HG02678 (cell line): ENCODE measurements around the gene TXNL4B.
"Not testable (repeated sequence)": the region's sequence is repeated elsewhere in the genome, so short reads cannot be mapped to it uniquely, and the experiment has no call there.

ENCODE experiments used
- ATAC-seq: cut with Tn5 transposase; IDR thresholded peaks from one replicate; pipeline ENCODE4 v1.9.1; 2021; ENCODE audit warnings: mild to moderate bottlenecking, moderate library complexity; ENCODE audit not compliant: unreplicated experiment

TXNL4B gene

DNA sequence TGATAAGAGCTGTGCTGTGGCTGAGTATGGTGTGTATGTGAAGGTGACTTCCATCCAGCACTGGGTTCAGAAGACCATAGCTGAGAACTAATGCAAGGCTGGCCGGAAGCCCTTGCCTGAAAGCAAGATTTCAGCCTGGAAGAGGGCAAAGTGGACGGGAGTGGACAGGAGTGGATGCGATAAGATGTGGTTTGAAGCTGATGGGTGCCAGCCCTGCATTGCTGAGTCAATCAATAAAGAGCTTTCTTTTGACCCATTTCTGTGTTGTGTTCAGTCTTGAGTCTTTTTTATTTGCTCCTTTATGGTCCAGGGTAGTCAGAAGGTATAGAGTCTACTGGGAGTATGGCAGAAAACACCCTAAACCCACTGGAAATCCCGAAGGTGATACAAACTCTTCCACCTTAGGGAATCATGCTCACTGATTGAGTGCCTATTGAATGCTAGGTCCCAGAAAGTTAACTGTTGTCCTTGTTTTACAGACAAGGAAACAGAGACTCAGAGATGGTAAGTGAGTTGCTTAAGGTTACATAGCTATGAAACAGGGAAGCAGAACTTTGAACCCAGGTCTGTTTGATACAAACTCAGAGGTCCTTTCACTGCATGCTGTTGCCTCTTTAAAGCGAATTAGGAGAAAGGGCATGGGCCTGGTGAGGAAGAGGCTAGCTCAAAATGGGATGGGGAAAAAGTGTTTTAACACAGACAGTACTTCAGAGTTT, 16.3 kb downstream of the TXNL4B start:
- not testable (repeated sequence) for ATAC-seq

GRCh38 chr16:72075067-72075466, 18.4 kb downstream of the TXNL4B start:
- not testable (repeated sequence) for ATAC-seq

GRCh38 chr16:72073560-72074230, 19.7 kb downstream of the TXNL4B start:
- ATAC-seq, result no peak

- no peak for ATAC-seq
Measured at GRCh38 chr16:72072514-72073342, 20.7 kb downstream of the TXNL4B start.

- ATAC-seq, result no peak
Measured at GRCh38 chr16:72068930-72069329, 24.5 kb downstream of the TXNL4B start.

DNA sequence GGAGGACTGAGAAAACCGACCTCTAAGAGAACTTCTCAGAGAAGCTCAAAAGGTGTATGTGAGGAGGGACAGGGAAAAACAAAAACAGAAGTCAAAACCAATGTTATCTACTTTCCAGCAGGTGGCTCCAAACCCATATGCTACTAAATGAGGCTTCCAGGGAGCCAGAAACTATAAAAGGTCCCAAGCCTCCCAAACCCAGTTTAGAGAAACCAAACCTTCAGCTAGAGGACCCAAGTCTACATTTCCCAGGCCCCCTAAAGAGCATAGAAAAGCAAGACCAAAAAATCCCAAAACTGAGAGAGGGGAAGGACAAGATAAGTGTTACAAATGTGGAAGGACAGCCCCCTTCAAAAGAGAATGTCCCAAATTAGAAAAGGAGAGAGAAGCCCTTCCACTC, 26.7 kb downstream of the TXNL4B start:
- ATAC-seq, result no peak

GRCh38 chr16:72064361-72064894, 29.0 kb downstream of the TXNL4B start:
- ATAC-seq, result no peak

DNA sequence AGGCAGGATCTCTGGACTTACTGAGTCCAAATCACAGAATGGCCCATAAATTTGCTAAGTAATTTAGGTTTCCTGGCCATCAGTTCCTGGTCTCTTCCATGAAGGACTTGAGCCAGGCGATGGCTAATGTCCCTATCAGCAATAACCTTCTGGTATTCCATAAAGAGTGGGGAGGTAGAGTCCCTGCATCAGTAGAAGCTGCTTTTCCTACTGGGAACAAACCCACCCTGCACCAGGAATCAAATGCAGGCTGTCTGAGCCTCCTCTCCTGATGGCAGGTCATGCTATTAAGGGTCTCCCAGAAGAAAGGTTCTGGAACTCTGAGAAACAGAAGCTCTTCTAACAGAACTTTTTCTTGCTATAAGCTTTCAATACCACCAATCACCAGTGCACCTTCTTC, 31.9 kb downstream of the TXNL4B start:
- ATAC-seq, result no peak

- ATAC-seq, result no peak
Measured at GRCh38 chr16:72060405-72060804, 33.0 kb downstream of the TXNL4B start.

GRCh38 chr16:72059060-72059459, 34.4 kb downstream of the TXNL4B start:
- ATAC-seq, result not testable (repeated sequence)

DNA sequence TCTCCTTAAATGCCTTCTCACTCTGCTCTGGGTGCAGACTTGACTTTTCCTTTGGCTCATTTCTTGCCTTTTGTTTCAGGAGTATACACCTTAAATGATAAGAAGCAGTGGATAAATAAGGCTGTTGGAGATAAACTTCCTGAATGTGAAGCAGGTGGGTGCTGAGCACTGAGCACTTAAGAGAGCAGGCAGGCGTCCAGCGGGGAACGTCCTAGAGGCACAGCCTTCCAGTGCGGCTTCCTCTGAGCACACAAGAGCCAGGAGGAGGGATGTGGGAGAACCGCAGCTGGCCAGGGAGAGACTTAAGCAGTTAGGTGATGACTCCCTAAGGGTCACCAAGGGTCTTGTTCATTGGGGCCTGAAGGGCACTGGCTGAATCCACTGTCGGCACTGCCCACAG, 36.1 kb downstream of the TXNL4B start:
- ATAC-seq, result not testable (repeated sequence)

GRCh38 chr16:72055911-72056310, 37.5 kb downstream of the TXNL4B start:
- no peak for ATAC-seq

GRCh38 chr16:72054254-72054847, 39.1 kb downstream of the TXNL4B start, which contains the start of gene HP:
TSS of gene HP (plus strand) at chr16:72054505. CDS start at chr16:72054653, 148 bp downstream.
- not testable (repeated sequence) for ATAC-seq

DNA sequence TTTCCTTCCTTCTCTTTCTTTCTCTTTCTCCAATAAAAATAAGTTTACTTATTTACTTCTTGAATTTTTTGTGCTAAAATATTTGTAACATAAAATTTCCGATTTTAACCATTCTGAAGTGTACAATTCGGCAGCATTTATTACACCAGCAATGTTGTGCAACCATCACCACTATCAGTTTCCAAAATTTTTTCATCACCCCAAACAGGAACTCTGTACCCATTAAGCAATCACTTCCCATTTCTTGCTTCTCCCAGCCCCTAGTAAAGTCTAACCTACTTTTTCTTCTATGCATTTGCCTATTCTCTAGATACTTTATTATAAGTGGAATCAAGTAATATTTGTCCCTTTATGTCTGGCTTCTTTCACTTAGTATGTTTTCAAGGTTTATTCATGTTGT, 41.6 kb downstream of the TXNL4B start:
- no peak for ATAC-seq

DNA sequence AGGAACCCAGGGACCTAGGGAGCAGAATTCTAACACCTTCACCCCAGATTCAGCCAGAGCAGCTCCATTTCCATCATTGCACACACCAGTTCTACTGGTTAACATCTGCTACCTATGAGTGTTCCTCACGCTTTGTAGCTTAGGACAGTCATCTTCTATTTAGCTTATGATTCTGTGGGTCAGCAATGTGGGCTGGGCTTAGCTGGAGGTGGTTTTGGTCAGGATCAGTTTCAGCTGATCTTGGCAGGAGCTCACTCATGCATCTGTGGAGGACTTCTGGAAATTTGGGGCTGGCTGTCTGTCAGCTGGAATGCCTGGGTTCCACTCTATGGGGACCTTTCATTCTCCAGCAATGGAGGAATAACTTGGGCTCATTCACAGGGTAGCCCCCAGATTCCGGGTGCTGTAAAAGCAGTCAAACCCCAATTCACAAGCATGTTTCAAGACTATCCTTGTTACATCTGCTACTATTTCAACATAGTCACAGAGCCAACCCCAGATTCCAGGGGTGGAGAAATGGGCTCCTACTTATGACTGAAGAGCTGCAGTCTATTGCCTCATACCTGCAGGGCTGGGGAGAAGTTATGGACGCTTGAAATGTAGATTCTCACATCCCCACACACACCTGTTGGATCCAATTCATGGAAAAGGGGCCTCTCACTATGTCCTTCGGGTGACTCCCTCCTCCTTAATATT, 42.5 kb downstream of the TXNL4B start:
- ATAC-seq, result no peak

DNA sequence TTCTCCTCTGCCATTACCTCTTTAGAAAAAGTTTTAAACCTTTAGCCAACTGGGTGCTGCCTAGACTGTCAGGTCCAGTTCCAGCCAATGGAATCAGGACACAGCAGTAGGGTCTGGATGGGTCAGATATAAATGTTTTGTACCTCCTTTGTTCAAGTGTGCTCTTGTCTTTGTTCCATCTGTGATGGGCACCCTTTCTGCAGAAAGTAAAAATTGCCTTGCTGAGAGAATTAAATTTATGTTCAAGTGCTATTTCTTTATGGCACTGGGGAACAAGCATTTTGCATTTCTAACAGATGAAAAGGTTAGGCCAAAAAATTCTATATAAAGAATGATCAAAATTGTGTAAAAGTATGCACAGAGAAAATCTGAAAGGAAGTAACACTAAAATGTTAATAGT, 44.3 kb downstream of the TXNL4B start:
- no peak for ATAC-seq

GRCh38 chr16:72044825-72045359, 48.5 kb downstream of the TXNL4B start:
- no peak for ATAC-seq

GRCh38 chr16:72044296-72044695, 49.1 kb downstream of the TXNL4B start:
- no peak for ATAC-seq

DNA sequence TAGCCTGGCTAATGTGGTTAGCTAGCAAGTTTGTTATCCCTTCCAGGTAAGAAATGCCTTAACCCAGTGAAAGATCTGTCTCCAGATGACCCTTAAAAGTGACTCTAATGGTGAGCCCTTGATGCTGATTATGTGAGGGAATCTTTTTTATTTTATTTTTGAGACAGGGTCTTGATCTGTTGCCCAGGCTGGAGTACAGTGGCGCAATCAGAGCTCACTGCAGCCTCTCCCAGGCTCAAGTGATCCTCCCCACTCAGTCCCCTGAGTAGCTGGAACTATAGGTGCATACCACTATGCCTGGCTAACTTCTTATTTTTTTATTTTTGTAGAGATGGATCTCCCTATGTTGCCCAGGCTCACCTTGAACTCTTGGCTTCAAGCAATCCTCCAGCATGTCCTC, 49.9 kb downstream of the TXNL4B start:
- ATAC-seq, result no peak

GRCh38 chr16:72043058-72043457, 50.4 kb downstream of the TXNL4B start:
- no peak for ATAC-seq
